Anterior cingulate cortex (tissue), 58 donors: ENCODE results near the gene C3orf70.
A peak's percentile ranks its signal among the peaks of the same experiment; 100 is the strongest.

Experiments used
- DNase-seq, 58 donors: peaks; one replicate each; lab custom pipeline; 2025; lab: John Stamatoyannopoulos, UW

Gene C3orf70

DNA sequence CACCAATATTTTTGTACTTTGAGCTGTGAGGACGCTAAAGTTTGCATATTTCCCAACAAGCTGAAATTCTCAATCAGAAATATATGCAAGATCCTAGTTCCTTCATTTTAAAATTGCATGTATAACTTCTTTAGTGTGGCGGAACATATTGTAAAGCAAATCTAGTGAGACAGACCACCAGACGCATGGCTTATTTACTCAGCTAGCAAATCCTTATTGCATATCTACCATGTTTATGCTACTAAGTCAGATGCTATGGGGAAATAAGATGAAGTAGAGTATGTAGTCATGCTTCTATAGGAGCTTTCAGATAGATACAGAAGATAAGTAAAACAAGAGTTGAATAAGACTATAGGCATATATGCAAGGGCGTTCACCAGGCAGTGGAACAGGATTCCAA is 62.0 kb downstream of the C3orf70 start:
- DNase-seq, result no peak

- DNase-seq, result no peak
Observed at GRCh38 chr3:185089751-185090150, 63.1 kb downstream of the C3orf70 start.

DNA sequence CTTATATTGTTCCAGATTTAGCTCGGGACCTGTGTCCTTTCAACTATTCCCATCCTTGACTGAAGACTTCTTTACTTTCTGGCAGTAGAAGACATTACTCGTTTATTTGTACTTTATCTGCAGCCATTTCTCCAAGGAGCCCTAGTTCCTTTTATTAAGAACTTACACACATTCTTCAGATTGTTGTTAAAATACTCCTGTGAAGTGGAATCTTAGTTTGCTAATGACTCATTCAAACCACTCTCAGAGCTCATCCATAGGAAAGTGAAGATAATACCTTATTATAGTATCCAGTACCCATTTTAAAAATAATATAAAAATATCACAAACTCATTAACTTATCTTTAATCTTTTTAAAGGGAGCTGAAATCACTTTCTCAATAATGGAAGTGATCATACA is 63.5 kb downstream of the C3orf70 start:
- DNase-seq, result no peak

DNA sequence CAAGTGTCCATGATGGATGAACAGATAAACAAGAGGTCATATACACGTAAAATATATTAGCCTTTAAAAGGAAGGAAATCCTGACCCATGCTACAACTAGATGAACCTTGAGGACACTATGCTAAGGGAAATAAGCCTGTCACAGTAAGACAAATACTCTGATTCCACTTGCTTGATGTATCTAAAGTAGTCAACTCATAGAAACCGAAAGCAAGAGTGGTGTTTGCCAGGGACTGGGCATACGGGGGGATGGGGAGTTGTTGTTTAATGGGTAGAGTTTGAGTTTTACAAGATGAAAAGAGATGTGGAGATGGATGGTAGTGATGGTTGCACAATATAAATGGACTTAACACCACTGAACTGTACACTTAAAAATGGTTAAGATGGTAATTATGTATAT is 65.4 kb downstream of the C3orf70 start:
- DNase-seq, result no peak

- peak in 1 of 58 donors; percentile 14 for DNase-seq
Observed at GRCh38 chr3:185084901-185085300, 68.0 kb downstream of the C3orf70 start.

DNA sequence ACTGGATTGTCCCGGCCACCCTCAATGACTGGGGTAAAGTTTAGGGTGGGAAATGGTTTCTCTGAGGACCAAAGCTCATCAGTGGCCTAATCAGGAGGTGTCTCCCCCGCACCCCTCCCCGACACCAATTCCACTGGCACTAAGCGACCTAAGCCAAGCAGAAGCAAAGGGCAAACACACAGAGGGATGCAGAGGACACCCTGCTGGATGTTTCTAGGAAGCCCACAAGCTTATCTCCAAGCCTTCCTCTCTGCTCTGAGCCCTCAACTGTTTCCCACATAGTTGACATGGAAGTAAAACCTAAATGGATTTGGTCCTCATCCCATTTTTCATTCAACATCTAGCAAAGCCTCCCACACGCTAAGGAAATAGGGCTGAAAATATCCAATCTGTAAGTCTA is 68.5 kb downstream of the C3orf70 start:
- no peak for DNase-seq

DNA sequence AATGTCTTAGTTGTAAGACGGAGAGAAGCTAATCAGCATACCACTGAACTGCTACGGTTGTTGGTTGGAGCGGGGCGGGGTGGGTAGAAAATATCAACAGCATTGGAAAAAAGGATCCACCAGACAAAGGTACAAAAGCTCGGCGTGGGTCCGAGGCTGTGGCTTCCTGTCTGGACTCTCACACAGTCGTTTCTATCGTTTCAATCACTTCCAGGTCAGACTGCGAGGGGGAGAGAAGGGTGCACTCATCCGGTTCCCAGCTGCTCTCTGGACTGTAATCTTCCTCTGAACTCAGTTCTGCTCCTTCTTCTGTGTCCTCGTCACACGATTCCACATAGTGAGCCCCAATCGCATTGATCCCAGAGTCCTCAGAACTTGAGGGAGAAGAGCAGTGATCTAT is 70.0 kb downstream of the C3orf70 start:
- no peak for DNase-seq

DNA sequence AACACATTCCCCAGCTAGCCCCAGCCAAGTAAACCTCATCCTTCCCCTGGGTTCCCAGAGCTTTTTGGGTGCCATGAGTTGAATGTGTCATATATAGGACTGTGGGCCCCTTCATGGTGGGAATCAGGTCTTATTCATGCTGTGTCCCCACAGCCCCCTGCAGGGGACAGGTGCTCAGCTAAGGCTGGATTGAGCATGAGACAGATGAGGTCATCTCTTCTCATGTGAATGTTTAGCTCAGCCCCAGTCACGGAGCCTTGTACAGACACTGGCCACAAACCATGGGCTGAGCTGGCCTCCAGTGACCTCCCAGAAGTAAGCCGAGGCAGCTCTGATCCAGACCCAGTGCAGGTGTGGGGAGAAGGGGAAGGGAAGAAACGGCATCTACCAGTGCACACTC is 70.7 kb downstream of the C3orf70 start:
- no peak for DNase-seq

- DNase-seq, result no peak
Observed at GRCh38 chr3:185081521-185081920, 71.3 kb downstream of the C3orf70 start.

DNA sequence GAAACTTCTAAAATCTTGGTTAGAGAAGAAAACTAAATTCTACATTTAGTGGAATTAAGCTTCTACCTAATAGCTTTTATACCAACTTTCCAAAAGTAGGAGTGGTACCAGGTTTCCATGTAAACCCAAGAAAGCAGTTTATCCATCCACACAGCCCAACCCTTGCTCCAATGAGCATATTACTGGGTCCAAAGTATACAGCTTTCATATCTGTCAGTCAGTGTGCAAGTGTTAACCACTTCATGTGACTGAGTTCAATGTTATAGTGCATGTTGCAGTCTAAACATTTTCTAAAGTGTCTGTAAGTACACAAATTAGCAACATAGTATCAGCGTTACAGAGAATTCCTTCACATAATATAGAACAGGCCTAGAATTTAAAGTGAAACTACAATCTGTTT is 73.2 kb downstream of the C3orf70 start:
- DNase-seq, result no peak

DNA sequence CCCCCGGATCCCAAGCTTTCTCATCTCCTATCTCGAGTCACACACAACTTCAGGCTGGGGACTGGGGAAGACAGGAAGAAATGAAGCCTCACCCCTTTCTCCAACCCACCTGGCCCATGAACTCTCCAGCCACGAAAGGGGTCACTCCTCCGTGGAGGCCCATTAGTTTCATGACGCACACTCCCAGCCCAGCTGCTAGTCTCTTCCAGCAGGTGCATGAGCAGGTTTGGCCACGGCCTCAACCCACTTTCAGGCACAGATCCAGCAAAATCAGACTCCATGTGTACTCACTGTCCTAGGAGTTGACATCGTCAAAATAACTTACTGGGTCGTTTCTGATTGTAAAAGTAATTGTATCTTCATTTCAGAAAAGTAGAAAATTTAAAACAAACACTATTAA is 76.6 kb downstream of the C3orf70 start:
- no peak for DNase-seq

DNA sequence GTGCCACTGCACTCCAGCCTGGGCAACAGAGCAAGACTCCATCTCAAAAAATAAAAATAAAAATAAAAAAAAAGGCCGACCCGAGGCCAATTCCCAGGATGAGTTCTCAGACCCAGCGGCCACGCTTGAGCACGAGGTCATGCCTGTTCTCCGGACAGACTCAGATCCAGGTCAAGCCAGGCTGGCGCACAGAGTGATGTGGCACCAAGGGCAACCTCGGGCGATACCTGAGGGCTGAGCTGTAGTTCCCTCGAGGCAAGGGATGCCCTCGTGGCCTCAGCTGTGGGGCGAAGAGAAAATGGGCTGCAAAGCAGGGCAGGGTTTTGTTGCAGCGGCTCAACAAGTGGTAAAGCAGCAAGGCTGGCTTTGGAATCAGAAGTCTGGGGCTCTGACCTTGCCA is 77.3 kb downstream of the C3orf70 start:
- DNase-seq, result no peak

- DNase-seq, result no peak
Observed at GRCh38 chr3:185071287-185071800, 81.5 kb downstream of the C3orf70 start.

- DNase-seq, result no peak
Observed at GRCh38 chr3:185070491-185071286, 82.2 kb downstream of the C3orf70 start.

- DNase-seq, result no peak
Observed at GRCh38 chr3:185069037-185070030, 83.5 kb downstream of the C3orf70 start.

DNA sequence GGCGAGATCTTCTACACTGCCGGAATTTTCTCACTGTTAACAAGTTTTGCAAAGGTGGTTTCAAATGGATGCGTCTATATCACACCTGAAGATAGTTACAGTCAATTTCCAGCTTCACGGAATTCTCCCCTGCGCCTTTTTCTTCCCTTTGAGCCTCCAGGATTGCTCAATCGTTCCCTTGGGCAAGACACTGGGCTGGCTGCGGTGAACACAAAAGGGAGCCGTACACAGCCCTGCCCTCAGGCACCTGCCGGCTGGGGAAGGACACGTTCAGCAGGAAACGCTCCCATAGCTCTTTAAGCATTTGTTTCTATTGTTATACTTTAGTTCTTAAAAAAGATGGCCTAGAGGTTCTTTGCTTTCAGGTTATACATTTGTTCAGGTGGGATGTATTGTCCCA is 85.7 kb downstream of the C3orf70 start:
- DNase-seq, result no peak

DNA sequence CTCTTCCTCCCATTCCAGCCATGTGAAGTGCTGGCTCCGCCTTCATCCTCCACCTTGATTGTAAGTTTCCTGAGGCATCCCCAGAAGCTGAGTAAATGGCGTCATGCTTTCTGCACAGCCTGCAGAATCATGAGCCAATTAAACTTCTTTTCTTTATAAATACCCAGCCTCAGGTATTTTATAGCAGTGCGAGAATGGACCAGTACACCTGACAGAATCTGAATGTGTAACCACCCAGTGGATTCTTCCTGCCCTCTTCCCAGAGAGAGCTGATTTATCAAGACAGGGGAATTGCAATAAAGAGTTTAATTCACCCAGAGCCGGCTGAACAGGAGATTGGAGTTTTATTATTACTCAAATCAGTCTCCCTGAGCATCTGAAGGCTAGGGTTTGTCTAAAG is 86.6 kb downstream of the C3orf70 start:
- no peak for DNase-seq

GRCh38 chr3:185065059-185065458 is 87.8 kb downstream of the C3orf70 start:
- no peak for DNase-seq

DNA sequence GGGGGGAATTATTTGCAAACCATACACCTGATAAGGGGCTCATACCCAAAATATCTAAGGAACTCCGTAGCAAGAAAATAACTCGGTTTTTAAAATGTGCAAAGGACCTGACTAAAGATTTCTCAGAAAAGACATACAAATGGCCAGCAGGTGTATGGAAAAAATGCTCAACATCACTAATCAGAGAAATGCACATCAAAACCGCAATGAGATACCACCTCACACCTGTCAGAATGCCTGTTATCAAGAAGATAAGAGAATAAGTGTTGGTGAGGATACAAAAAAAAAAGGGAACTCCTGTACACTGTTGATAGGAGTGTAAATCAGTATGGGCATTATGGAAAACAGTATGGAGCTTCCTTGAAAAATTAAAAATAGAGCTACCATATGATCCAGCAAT is 89.4 kb downstream of the C3orf70 start:
- DNase-seq, result no peak

DNA sequence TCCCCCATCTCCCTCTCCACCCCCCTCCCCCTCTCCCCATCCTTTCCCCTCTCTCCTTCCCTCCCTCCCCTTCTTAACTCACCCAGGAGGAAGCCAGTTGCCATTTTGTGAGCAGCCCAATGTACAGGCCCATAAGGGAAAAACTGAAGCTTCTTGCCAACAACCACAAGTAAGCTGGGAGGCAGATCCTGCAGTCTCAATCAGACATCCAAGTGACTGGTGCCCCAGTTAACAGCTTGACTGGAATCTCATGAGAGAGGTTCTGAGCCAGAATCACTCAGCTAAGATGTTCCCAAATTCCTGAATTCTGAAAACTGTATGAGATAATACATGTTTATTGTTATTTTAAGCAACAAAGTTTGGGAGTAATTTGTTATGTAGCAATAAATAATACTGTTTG is 90.7 kb downstream of the C3orf70 start:
- no peak for DNase-seq

- DNase-seq, result no peak
Observed at GRCh38 chr3:185060655-185061054, 92.2 kb downstream of the C3orf70 start.
